ENCODE results near the gene EFCC1. TPM values are rescaled to one million over a fixed set of nuclear protein-coding genes. Genes with fewer than 3 reads are reported as not detected.

EFCC1 gene
- total and polyA plus RNA-seq, 2 of the 8 experiments (the other 6 are each of a cell fraction or from before 2014, with no cell fraction given): 0.14 to 0.37 TPM

DNA sequence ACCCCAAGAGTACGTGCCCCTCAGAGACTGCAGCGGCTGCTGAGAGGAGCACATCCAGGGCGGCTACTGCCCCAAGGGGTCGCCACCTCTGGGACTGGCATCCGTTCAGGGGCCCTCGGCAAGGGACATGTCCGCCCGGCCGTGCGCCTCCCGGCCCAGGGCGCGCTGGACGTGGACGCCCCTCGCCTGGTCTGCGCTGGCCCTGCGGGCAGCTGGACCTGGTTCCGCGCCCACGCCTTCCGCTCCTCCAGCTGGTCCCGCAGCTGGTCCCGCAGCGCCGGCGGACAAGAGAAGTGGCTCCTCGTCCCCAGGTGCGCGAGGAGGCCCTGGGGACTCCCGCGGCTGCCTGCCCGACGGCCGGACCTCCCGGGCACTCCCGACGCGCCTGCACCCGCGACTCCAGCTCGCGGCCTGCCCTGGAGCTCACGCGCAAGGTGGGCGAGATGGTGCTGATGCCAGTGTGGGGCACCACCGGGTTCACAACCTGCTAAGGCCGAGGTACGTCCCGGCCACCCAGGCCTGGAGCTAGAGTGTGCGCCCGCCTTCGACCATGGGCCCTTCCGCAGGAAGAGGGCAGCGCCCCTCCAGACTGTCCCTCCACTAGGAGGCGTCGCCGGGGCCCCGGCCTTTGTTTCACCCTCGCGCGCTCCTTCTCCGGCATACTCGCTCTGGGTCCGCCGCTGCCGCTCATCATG lies 45.1 kb downstream of the EFCC1 start (continued):
- TF ChIP-seq FOSL1 (IDR thresholded peaks at IDR 0.05; ENCODE audit: insufficient read depth, low read depth, low read length) (no peak), CHD2 (IDR thresholded peaks at IDR 0.05; ENCODE audit: low read length) (no peak), SIX5 (IDR thresholded peaks at IDR 0.05; ENCODE audit: low read depth, low read length) (no peak), SAP30 (IDR thresholded peaks at IDR 0.05; ENCODE audit: insufficient read depth, insufficient replicate concordance, low read length) (no peak), SP1 (IDR thresholded peaks at IDR 0.05; ENCODE audit: low read depth, low read length) (no peak), POLR2A (IDR thresholded peaks at IDR 0.05; ENCODE audit: control extremely low read depth in 1 of 2, low read depth in 2 of 2, low read length in 2 of 2) (no peak), HDAC2 (IDR thresholded peaks at IDR 0.05; ENCODE audit: borderline replicate concordance in 1 of 2, low read depth in 2 of 2, low read length in 2 of 2) (no peak), POLR2AphosphoS5 (IDR thresholded peaks at IDR 0.05; ENCODE audit: low read depth, low read length) (no peak), PHF8 (conservative IDR thresholded peaks at IDR 0.05; ENCODE audit: low read depth, low read length) (no peak), RXRA (IDR thresholded peaks at IDR 0.05; ENCODE audit: insufficient read depth, low read depth, low read length) (no peak), CREB1 (IDR thresholded peaks at IDR 0.05) (no peak), CHD1 (IDR thresholded peaks at IDR 0.05; ENCODE audit: low read depth, low read length) (no peak), BCL11A (IDR thresholded peaks at IDR 0.05; ENCODE audit: low read depth in 2 of 2, low read length in 2 of 2) (no peak)
- TF ChIP-seq, protein P1, sequence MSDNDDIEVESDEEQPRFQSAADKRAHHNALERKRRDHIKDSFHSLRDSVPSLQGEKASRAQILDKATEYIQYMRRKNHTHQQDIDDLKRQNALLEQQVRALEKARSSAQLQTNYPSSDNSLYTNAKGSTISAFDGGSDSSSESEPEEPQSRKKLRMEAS (IDR thresholded peaks at IDR 0.05): peak; percentile 49; the same call in 1 of the 2 replicates
